Vagina (tissue), 2 donors: ENCODE results near the gene FIBCD1. TPM values are rescaled to one million over a fixed set of nuclear protein-coding genes. Genes with fewer than 3 reads are reported as not detected.

Source experiments
- DNase-seq, 2 donors: peaks; one replicate each; pipeline ENCODE4 v3.0.0-alpha.2; 2017; ENCODE audit errors: extremely low spot score in 2 of 2
- H3K27ac ChIP-seq: fragments of 200-600 bp; sonication (generic); one replicate; pipeline ENCODE4 v1.5.1; 2019
- H3K27me3 ChIP-seq: fragments of 200-600 bp; sonication (generic); one replicate; pipeline ENCODE4 v1.5.1; 2019
- H3K36me3 ChIP-seq, 2 donors: fragments of 200-600 bp; sonication (generic); one replicate each; pipeline ENCODE4 v1.5.1; 2017 to 2019
- H3K4me1 ChIP-seq: fragments of 200-600 bp; sonication (generic); one replicate; pipeline ENCODE4 v1.5.1; 2019
- H3K4me3 ChIP-seq, 2 donors: fragments of 200-600 bp; sonication (generic); 1 replicate in 1 of 2; 2 replicates in 1 of 2; pipeline ENCODE4 v1.5.1; 2016 to 2019
- H3K9me3 ChIP-seq: fragments of 200-600 bp; sonication (generic); one replicate; pipeline ENCODE4 v1.5.1; 2019
- CTCF ChIP-seq, 3 experiments: fragments of 450-650 bp in 2 of 3; fragments of 200-600 bp in 1 of 3; sonication (generic) in 1 of 3; IDR thresholded peaks; one replicate each; pipeline ENCODE4 v1.5.1; 2017 to 2019; ENCODE audit warnings: antibody characterized with exemption in 3 of 3, mild to moderate bottlenecking in 2 of 3, moderate library complexity in 2 of 3
- POLR2A ChIP-seq, 2 donors: fragments of 450-650 bp; IDR thresholded peaks; one replicate each; pipeline ENCODE4 v1.6.1; 2017; ENCODE audit warnings: antibody characterized with exemption in 2 of 2, mild to moderate bottlenecking in 2 of 2, moderate library complexity in 2 of 2
- POLR2AphosphoS5 ChIP-seq, 2 donors: sonication (generic); formaldehyde crosslinking; IDR thresholded peaks; one replicate each; pipeline ENCODE4 v1.9.0; 2017; ENCODE audit warnings: antibody characterized with exemption in 2 of 2, mild to moderate bottlenecking in 2 of 2, low read depth in 1 of 2; ENCODE audit not compliant: insufficient read depth in 1 of 2
- intact Hi-C: fragments of 100-400 bp; cut with DNase I; formaldehyde crosslinking; loops from one replicate; pipeline ENCODE4 v1.15.1; 2023
- total RNA-seq: library from RNA; depleted of rRNA; stranded (reverse); fragments of >200 nt; gene quantifications from one replicate; pipeline ENCODE4 v1.2.3, GENCODE V29; 2016

FIBCD1 gene
- total RNA-seq, 1 donor from 2014 or later: not detected

GRCh38 chr9:130862747-130863146 lies 76.3 kb downstream of the FIBCD1 start:
- no peak for DNase-seq
- Histone ChIP-seq H3K9me3 (no peaks in the 10 kb centered on the region), H3K27me3 (no peaks in the 10 kb centered on the region), H3K36me3 (peaks cover 0 to 19% of the 10 kb centered on the region in 2 donors), H3K4me1 (peaks cover 47% of the 10 kb centered on the region), H3K27ac (no peak overlapping the region), H3K4me3 (no peak overlapping the region)
- intact Hi-C loops: loop anchor here (5.0 to 10.0 kb wide), 2 partner anchors 82 to 155 kb away; no protein-coding TSS in a partner anchor
- TF ChIP-seq POLR2A (IDR thresholded peaks at IDR 0.05) (no peak), POLR2AphosphoS5 (IDR thresholded peaks at IDR 0.05; ENCODE audit: insufficient read depth in 1 of 2, low read depth in 1 of 2) (no peak), CTCF (IDR thresholded peaks at IDR 0.05) (no peak)

- Histone ChIP-seq H3K4me3 (no peak overlapping the region), H3K4me1 (peaks cover 47% of the 10 kb centered on the region), H3K9me3 (no peaks in the 10 kb centered on the region), H3K27me3 (no peaks in the 10 kb centered on the region), H3K36me3 (peaks cover 0 to 19% of the 10 kb centered on the region in 2 donors), H3K27ac (peak overlapping the region; percentile 62)
- intact Hi-C loops: loop anchor here (5.0 to 10.0 kb wide), 2 partner anchors 83 to 155 kb away; no protein-coding TSS in a partner anchor
- TF ChIP-seq POLR2A (IDR thresholded peaks at IDR 0.05) (no peak), CTCF (IDR thresholded peaks at IDR 0.05) (no peak), POLR2AphosphoS5 (IDR thresholded peaks at IDR 0.05; ENCODE audit: insufficient read depth in 1 of 2, low read depth in 1 of 2) (no peak)
- DNase-seq: no peak
Measured at GRCh38 chr9:130862217-130862616, 76.8 kb downstream of the FIBCD1 start.

GRCh38 chr9:130861372-130862180 lies 77.5 kb downstream of the FIBCD1 start:
- H3K4me3 ChIP-seq: no peak overlapping the region
- no peak for TF ChIP-seq POLR2AphosphoS5 (IDR thresholded peaks at IDR 0.05; ENCODE audit: insufficient read depth in 1 of 2, low read depth in 1 of 2)
- TF ChIP-seq POLR2A (IDR thresholded peaks at IDR 0.05): no peak
- no peak for TF ChIP-seq CTCF (IDR thresholded peaks at IDR 0.05)
- H3K4me1 ChIP-seq: peaks cover 47% of the 10 kb centered on the region
- no peaks in the 10 kb centered on the region for H3K27me3 ChIP-seq
- no peak for DNase-seq
- peak overlapping the region; percentile 62 for H3K27ac ChIP-seq
- H3K9me3 ChIP-seq: no peaks in the 10 kb centered on the region
- intact Hi-C loops: loop anchor here (5.0 to 10.0 kb wide), 2 partner anchors 83 to 154 kb away; no protein-coding TSS in a partner anchor
- peaks cover 0 to 19% of the 10 kb centered on the region in 2 donors for H3K36me3 ChIP-seq

GRCh38 chr9:130860458-130861316 lies 78.4 kb downstream of the FIBCD1 start:
- intact Hi-C loops: loop anchor here (5.0 to 10.0 kb wide), 2 partner anchors 84 to 153 kb away; no protein-coding TSS in a partner anchor
- Histone ChIP-seq H3K4me1 (peaks cover 47% of the 10 kb centered on the region), H3K36me3 (peaks cover 0 to 25% of the 10 kb centered on the region in 2 donors), H3K27me3 (no peaks in the 10 kb centered on the region), H3K4me3 (peak overlapping the region in 1 of 2 donors; percentile 5), H3K9me3 (no peaks in the 10 kb centered on the region), H3K27ac (peak overlapping the region; percentile 62)
- DNase-seq: no peak
- TF ChIP-seq POLR2AphosphoS5 (IDR thresholded peaks at IDR 0.05; ENCODE audit: insufficient read depth in 1 of 2, low read depth in 1 of 2): peak; percentile 55 to 75
- TF ChIP-seq CTCF (IDR thresholded peaks at IDR 0.05): peak in 1 of 3 experiments; percentile 51
- no peak for TF ChIP-seq POLR2A (IDR thresholded peaks at IDR 0.05)
